ENCODE data around the gene TRIM50. TPM values are rescaled to one million over a fixed set of nuclear protein-coding genes. Genes with fewer than 3 reads are reported as not detected.
A peak's percentile ranks its signal among the peaks of the same experiment; 100 is the strongest.

Gene TRIM50
- total and polyA plus RNA-seq, 2 of the 13 experiments (the other 11 are each of a cell fraction or from before 2014, with no cell fraction given) = 4.2 to 24.5 TPM

DNA sequence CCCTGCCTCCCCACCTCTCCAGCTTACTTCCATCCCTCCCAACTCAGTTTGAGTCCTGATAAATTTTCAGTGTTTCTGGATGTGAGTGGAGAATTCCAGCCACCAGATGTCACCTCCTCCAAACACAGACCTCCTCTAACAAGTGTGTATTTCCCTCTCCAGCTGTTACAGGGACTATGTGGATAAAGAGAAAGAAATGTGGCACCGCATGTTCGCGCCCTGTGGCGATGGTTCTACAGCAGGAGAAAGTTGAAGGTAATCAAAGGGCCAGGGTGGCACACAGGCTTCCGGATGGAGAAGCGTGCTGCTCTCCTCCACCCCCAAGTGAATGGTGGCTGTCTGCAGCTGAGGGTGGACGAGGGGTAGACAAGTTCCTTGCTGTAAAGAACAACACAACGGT lies 14.8 kb upstream of the TRIM50 start (continued):
- TF ChIP-seq, protein P1, sequence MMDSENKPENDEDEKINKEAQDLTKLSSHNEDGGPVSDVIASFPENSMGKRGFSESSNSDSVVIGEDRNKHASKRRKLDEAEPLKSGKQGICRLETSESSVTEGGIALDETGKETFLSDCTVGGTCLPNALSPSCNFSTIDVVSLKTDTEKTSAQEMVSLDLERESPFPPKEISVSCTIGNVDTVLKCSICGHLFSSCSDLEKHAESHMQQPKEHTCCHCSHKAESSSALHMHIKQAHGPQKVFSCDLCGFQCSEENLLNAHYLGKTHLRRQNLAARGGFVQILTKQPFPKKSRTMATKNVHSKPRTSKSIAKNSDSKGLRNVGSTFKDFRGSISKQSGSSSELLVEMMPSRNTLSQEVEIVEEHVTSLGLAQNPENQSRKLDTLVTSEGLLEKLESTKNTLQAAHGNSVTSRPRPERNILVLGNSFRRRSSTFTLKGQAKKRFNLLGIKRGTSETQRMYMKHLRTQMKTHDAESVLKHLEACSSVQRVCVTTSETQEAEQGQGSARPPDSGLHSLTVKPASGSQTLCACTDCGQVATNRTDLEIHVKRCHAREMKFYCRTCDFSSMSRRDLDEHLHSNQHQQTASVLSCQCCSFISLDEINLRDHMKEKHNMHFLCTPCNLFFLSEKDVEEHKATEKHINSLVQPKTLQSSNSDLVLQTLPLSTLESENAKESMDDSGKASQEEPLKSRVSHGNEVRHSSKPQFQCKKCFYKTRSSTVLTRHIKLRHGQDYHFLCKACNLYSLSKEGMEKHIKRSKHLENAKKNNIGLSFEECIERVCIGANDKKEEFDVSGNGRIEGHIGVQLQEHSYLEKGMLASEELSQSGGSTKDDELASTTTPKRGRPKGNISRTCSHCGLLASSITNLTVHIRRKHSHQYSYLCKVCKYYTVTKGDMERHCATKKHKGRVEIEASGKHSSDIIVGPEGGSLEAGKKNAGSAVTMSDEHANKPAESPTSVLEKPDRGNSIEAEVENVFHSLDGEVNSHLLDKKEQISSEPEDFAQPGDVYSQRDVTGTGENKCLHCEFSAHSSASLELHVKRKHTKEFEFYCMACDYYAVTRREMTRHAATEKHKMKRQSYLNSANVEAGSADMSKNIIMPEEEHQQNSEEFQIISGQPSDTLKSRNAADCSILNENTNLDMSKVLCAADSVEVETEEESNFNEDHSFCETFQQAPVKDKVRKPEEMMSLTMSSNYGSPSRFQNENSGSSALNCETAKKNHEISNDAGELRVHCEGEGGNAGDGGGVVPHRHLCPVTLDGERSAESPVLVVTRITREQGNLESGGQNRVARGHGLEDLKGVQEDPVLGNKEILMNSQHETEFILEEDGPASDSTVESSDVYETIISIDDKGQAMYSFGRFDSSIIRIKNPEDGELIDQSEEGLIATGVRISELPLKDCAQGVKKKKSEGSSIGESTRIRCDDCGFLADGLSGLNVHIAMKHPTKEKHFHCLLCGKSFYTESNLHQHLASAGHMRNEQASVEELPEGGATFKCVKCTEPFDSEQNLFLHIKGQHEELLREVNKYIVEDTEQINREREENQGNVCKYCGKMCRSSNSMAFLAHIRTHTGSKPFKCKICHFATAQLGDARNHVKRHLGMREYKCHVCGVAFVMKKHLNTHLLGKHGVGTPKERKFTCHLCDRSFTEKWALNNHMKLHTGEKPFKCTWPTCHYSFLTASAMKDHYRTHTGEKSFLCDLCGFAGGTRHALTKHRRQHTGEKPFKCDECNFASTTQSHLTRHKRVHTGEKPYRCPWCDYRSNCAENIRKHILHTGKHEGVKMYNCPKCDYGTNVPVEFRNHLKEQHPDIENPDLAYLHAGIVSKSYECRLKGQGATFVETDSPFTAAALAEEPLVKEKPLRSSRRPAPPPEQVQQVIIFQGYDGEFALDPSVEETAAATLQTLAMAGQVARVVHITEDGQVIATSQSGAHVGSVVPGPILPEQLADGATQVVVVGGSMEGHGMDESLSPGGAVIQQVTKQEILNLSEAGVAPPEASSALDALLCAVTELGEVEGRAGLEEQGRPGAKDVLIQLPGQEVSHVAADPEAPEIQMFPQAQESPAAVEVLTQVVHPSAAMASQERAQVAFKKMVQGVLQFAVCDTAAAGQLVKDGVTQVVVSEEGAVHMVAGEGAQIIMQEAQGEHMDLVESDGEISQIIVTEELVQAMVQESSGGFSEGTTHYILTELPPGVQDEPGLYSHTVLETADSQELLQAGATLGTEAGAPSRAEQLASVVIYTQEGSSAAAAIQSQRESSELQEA (CRISPR knock-in tag; IDR thresholded peaks at IDR 0.05; ENCODE audit: not compliant biosample characterization) = no peak
- no peak for TF ChIP-seq SP2 (CRISPR knock-in tag; IDR thresholded peaks at IDR 0.05)
- no peak for TF ChIP-seq ZBTB21 (CRISPR knock-in tag; IDR thresholded peaks at IDR 0.05)
- TF ChIP-seq PPARG (CRISPR knock-in tag; conservative IDR thresholded peaks at IDR 0.05) = 0 out of 2 replicates have a peak, but pooled peaks have one; percentile 34
- TF ChIP-seq, protein P2, sequence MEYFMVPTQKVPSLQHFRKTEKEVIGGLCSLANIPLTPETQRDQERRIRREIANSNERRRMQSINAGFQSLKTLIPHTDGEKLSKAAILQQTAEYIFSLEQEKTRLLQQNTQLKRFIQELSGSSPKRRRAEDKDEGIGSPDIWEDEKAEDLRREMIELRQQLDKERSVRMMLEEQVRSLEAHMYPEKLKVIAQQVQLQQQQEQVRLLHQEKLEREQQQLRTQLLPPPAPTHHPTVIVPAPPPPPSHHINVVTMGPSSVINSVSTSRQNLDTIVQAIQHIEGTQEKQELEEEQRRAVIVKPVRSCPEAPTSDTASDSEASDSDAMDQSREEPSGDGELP (IDR thresholded peaks at IDR 0.05; ENCODE audit: borderline replicate concordance, low read depth) = peak; percentile 90; the same call in 1 of the 2 replicates
- peak; percentile 34; the same call in 1 of the 2 replicates for TF ChIP-seq ZNF652 (CRISPR knock-in tag; IDR thresholded peaks at IDR 0.05; ENCODE audit: borderline replicate concordance, low read depth)
- TF ChIP-seq, protein P3, sequence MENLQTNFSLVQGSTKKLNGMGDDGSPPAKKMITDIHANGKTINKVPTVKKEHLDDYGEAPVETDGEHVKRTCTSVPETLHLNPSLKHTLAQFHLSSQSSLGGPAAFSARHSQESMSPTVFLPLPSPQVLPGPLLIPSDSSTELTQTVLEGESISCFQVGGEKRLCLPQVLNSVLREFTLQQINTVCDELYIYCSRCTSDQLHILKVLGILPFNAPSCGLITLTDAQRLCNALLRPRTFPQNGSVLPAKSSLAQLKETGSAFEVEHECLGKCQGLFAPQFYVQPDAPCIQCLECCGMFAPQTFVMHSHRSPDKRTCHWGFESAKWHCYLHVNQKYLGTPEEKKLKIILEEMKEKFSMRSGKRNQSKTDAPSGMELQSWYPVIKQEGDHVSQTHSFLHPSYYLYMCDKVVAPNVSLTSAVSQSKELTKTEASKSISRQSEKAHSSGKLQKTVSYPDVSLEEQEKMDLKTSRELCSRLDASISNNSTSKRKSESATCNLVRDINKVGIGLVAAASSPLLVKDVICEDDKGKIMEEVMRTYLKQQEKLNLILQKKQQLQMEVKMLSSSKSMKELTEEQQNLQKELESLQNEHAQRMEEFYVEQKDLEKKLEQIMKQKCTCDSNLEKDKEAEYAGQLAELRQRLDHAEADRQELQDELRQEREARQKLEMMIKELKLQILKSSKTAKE (CRISPR knock-in tag; IDR thresholded peaks at IDR 0.05; ENCODE audit: borderline replicate concordance) = no peak
- TF ChIP-seq, protein P4, sequence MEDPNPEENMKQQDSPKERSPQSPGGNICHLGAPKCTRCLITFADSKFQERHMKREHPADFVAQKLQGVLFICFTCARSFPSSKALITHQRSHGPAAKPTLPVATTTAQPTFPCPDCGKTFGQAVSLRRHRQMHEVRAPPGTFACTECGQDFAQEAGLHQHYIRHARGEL (CRISPR knock-in tag; IDR thresholded peaks at IDR 0.05) = no peak
- no peak for TF ChIP-seq RBM39 (IDR thresholded peaks at IDR 0.05; ENCODE audit: low read depth, low read length, poor library complexity, severe bottlenecking)
- TF ChIP-seq ZNF292 (CRISPR knock-in tag; IDR thresholded peaks at IDR 0.05; ENCODE audit: borderline replicate concordance, low read depth) = no peak; the same call in 1 of the 2 replicates
- TF ChIP-seq, protein P5, sequence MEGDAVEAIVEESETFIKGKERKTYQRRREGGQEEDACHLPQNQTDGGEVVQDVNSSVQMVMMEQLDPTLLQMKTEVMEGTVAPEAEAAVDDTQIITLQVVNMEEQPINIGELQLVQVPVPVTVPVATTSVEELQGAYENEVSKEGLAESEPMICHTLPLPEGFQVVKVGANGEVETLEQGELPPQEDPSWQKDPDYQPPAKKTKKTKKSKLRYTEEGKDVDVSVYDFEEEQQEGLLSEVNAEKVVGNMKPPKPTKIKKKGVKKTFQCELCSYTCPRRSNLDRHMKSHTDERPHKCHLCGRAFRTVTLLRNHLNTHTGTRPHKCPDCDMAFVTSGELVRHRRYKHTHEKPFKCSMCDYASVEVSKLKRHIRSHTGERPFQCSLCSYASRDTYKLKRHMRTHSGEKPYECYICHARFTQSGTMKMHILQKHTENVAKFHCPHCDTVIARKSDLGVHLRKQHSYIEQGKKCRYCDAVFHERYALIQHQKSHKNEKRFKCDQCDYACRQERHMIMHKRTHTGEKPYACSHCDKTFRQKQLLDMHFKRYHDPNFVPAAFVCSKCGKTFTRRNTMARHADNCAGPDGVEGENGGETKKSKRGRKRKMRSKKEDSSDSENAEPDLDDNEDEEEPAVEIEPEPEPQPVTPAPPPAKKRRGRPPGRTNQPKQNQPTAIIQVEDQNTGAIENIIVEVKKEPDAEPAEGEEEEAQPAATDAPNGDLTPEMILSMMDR (CRISPR knock-in tag; IDR thresholded peaks at IDR 0.05) = peak; percentile 90
- 0 out of 2 replicates have a peak, but pooled peaks have one; percentile 17 for TF ChIP-seq HHEX (CRISPR knock-in tag; IDR thresholded peaks at IDR 0.05)
- TF ChIP-seq, protein P6, sequence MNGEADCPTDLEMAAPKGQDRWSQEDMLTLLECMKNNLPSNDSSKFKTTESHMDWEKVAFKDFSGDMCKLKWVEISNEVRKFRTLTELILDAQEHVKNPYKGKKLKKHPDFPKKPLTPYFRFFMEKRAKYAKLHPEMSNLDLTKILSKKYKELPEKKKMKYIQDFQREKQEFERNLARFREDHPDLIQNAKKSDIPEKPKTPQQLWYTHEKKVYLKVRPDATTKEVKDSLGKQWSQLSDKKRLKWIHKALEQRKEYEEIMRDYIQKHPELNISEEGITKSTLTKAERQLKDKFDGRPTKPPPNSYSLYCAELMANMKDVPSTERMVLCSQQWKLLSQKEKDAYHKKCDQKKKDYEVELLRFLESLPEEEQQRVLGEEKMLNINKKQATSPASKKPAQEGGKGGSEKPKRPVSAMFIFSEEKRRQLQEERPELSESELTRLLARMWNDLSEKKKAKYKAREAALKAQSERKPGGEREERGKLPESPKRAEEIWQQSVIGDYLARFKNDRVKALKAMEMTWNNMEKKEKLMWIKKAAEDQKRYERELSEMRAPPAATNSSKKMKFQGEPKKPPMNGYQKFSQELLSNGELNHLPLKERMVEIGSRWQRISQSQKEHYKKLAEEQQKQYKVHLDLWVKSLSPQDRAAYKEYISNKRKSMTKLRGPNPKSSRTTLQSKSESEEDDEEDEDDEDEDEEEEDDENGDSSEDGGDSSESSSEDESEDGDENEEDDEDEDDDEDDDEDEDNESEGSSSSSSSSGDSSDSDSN (CRISPR knock-in tag; IDR thresholded peaks at IDR 0.05) = 0 out of 2 replicates have a peak, but pooled peaks have one; percentile 25
